Raji (cell line): ENCODE results near the gene CDH9.

Experiments used
- POLR2A ChIP-seq: IDR thresholded peaks from 2 replicates; pipeline ENCODE4 v1.6.1; 2011; ENCODE audit warnings: low read depth, low read length, control low read depth; ENCODE audit not compliant: insufficient read depth

Gene CDH9

DNA sequence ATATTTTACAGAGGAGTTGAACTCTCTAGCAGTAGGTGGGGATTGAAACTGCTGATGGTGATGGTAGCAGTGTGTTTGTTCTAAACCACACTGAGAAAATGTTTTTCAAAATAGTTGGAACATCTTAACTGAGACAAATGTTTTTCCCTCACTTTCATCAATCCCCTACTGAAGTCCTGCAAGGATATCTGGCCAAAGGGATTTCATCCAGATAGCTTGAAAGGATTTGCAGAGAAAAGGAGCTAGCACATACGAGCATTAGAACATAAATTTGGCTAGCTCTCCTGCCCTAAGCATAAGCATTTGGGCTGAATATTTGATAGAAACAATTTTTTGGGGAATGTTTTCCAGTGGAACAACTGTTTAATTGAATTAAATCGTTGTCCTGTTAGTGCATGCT lies 153.9 kb downstream of the CDH9 start:
- TF ChIP-seq POLR2A: no peak

DNA sequence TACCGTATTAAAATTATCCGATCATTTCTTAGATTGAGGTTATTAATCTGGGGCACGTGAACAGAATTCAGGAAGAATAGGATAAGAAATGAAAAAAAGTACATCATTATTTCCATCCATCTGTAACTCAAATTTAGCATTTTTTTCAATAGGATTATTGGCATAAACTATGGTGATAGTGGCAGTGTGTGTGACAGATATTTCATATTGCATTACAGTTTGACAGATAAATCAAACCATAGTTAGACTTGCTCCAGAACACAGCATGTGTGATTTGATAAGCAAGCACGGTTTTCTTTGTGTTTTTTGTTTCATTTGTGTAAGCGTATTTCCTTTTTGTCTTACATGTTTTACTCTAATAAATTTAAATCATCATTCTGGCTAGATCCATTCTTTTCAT lies 155.0 kb downstream of the CDH9 start:
- no peak for TF ChIP-seq POLR2A

DNA sequence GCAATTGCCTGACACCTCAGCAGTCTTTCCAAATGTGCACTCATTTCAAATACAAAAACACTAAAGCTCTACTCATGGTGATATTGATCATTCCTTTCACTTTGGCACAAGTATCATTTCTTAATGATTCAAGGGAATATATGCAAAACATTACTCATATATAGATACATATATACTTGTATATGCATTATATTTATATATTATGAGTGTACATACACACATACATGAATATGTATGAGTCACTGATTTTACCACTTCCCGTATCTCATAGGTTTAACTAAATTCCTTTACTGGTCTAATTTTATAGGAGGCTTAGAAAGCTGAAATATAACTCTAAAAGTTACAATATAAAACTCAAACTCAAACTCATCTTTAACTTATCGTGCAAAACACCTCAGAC lies 156.5 kb downstream of the CDH9 start:
- no peak for TF ChIP-seq POLR2A

DNA sequence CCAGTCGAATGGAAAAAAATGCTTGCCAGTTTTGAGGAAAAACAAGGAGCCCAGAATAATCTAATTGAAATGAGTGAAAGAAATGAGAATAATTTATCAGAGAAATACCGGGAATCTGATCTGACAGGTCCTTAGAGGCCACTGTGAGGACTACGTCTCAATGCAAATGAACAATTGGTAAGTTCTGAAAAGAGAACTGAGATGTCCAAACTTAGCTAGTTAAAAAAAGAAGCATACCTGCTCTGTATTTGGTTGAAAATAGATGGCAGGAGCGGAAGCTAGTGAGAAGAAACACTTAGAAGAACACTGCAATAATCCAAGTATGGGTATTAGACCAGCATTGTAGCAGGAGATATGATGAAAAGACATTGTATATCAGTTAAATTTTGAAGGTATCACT lies 161.2 kb downstream of the CDH9 start:
- no peak for TF ChIP-seq POLR2A

DNA sequence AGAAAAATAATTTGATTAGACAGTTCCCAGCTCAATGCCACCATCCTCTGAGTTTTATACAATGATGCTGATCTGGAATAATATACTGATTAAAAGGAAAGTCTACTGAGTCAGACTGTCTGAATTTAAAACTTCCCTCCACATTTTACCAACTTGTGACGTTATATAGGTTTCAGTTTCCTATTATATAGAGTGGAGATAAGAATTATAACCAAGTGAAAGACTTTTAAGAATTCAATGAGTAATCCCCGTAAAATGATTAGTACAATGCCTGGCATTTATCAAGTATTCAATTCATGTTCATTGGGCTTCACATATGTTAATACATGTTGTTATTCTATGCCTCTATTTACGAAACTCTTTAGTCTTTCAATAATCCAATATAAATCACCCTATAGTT lies 166.0 kb downstream of the CDH9 start:
- TF ChIP-seq POLR2A: no peak

DNA sequence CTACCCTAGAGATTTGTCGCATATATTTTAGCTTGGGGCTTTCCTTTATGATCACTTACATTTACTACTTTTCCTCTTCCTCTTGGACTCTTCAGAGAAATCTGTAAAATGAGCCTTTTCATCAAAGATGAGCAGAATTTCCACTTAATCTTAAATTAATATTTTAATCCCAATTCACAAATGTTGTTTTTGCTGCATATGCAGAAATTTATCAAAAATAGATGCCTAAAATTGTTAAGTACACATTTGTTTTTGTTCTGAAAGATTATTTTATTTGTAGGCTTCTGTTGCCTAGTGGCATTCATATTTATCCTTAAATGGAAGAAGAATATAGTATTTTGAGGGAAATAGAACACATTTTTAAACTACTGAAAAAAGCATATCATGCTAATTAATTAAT lies 168.6 kb downstream of the CDH9 start:
- no peak for TF ChIP-seq POLR2A

DNA sequence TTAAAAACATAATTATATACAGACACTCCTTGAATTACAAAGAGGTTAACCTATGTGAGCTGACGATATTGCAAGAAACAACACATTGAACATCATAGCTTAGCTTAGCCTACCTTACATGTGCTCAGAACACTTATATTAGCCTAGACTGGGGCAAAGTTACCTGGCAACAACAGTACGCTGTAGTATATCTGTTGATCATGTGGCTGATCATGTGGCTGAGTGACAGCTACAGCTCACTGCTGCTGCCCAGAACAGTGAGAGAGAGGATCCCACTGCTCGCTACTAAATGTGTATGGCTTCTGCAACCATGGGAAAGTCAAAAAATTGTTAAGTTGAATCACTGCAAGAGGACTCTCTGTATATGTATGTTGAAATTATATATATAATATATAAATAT lies 169.9 kb downstream of the CDH9 start:
- TF ChIP-seq POLR2A: no peak

DNA sequence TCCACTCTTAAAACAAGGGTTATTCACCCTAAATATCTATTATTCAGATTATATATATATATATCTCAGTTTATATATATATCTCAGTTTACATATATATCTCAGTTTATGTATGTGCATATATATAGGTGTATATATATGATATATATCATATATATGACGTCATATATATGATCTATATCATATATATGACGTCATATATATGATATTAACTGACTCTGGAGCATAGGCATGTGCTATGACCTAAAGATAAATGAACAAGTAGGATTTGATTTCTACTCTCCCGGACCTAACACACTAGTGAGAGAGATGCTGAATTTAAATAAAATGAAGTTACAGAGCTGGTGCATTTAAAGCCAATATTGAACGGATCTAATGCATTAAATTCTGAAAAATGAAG lies 174.3 kb downstream of the CDH9 start:
- no peak for TF ChIP-seq POLR2A

DNA sequence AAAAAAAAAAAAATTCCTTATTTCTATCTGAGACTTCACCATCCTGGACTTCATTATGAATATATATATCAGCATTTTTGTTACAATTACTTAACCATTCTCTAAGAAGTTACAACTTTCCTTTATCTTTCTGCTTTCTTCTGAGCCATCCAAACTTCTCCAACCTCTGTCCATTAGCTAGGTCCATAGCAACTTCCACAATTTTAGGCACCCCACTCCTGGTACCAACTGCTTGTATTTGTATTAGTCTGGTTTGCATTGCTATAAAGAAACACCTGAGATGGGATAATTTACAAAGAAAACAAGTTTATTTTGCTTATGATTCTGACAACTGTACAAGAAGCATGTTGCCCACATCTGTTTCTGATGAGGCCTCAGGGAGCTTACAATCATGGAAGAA lies 182.1 kb downstream of the CDH9 start:
- TF ChIP-seq POLR2A: no peak

DNA sequence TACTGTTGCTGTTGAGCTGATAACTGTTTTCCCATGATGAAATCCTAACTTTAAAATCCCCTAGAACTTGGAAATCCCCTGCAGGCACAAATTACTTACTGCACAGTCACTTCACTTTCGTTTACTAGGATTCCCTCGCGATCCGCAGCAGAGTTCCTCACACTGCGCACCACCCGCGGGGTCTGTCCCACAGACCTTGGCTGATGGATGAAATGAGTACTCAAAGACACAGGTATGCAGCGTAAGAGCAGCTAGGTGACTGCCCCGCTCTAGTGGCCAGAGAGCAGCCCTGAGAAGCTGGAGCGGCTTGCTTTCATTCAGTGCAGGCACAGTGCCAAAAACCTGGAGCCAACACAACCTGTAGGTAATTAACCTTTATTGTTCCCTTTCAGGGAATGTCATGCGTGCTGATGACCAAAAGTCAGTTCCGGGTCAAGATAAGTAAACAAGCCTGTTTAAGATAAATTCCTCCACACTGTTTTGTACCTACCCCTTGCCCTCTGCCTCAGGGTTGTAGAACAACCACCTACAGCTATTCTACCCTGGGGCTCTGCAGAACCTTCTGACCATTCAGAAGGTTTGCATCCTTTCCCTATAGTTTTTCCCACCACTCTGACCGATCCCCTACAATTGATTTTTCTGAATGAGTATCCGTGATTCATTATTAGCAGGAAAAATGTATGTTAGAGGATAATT lies 191.2 kb downstream of the CDH9 start:
- TF ChIP-seq POLR2A: no peak

DNA sequence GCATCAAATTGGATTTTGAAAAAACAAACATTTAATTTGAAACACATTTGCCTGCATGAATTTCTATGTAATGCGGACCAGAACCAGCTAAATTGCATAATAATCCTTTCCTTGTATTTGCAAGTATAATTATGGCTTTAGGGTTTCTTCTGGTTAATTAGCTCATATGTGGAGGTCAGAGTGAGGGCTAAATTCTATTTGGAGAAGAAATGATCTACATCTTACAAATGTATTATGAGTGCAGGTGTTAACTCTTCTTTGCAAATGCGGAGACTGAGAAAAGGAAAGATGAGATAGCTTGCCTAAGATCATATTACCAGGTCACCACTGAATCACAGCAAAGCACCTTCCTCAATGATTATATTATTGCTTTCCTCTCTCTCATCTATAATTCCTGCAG lies 194.7 kb downstream of the CDH9 start:
- no peak for TF ChIP-seq POLR2A

DNA sequence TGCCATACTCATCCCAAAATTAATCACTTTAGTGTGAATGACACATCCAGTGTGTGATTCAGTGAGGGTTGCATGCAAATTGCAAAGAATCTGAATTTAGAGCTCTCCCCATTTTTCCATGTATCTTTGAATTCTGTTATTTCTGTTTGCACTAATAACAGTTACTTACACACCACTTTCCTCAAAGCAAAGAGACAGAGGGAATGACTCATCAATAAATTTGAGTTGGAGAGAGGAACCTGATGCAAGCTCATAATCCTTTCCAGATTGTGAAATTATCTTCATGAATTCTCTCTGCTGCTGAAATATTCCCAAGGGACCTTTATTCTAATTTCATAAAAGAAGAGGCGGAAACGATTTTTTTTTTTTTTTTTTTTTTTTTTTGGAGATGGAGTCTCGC lies 204.8 kb downstream of the CDH9 start:
- no peak for TF ChIP-seq POLR2A
